Upper lobe of left lung (tissue), 6 donors: ENCODE measurements around the gene RIOK3. TPM values are rescaled to one million over a fixed set of nuclear protein-coding genes. Genes with fewer than 3 reads are reported as not detected.
A peak's percentile ranks its signal among the peaks of the same experiment; 100 is the strongest.
"Not testable (repeated sequence)": the region's sequence is repeated elsewhere in the genome, so short reads cannot be mapped to it uniquely, and the experiment has no call there.

Source experiments
- ATAC-seq, 2 donors: fragments of 200-7000 bp; cut with Tn5 transposase; one replicate each; pipeline ENCODE4 v1.9.1; 2022; ENCODE audit warnings: mild to moderate bottlenecking in 2 of 2, moderate library complexity in 2 of 2; ENCODE audit not compliant: low FRiP score in 2 of 2
- DNase-seq, 2 donors: peaks; one replicate each; pipeline ENCODE4 v3.0.0-alpha.2; 2019 to 2020
- H3K27ac ChIP-seq, 4 donors: fragments of 200-600 bp; sonication (generic); one replicate each; pipeline ENCODE4 v1.5.1; 2016 to 2019
- H3K27me3 ChIP-seq, 4 donors: fragments of 200-600 bp; sonication (generic); one replicate each; pipeline ENCODE4 v1.5.1; 2017 to 2019
- H3K36me3 ChIP-seq, 4 donors: fragments of 200-600 bp; sonication (generic); one replicate each; pipeline ENCODE4 v1.5.1; 2016 to 2019
- H3K4me1 ChIP-seq, 4 donors: fragments of 200-600 bp; sonication (generic); one replicate each; pipeline ENCODE4 v1.5.1; 2018 to 2019
- H3K4me3 ChIP-seq, 4 donors: fragments of 200-600 bp; sonication (generic); one replicate each; pipeline ENCODE4 v1.5.1; 2017 to 2019; ENCODE audit warnings: mild to moderate bottlenecking in 2 of 4, moderate library complexity in 1 of 4
- H3K9me3 ChIP-seq, 4 donors: fragments of 200-600 bp; sonication (generic); one replicate each; pipeline ENCODE4 v1.5.1; 2018 to 2019
- EP300 ChIP-seq, 4 donors: sonication (generic); formaldehyde crosslinking; IDR thresholded peaks; one replicate each; pipeline ENCODE4 v1.5.1; 2017; ENCODE audit warnings: antibody characterized with exemption in 4 of 4, control low read depth in 2 of 4
- POLR2A ChIP-seq, 4 donors: fragments of 450-650 bp; IDR thresholded peaks; one replicate each; pipeline ENCODE4 v1.5.1; 2016 to 2017; ENCODE audit warnings: antibody characterized with exemption in 4 of 4, mild to moderate bottlenecking in 2 of 4
- POLR2AphosphoS5 ChIP-seq, 2 donors: sonication (generic); formaldehyde crosslinking; IDR thresholded peaks; one replicate each; pipeline ENCODE4 v1.5.1; 2017; ENCODE audit warnings: antibody characterized with exemption in 2 of 2
- WGBS, 2 donors: methylation state at CpG; one replicate each; pipeline ENCODE4 v1.1.5; 2017 to 2018; 5-methylcytosine and 5-hydroxymethylcytosine counted together
- total RNA-seq, 6 donors: library from RNA; depleted of rRNA in 4 of 6; stranded (reverse); fragments of >200 nt in 4 of 6; gene quantifications; one replicate each; pipeline versions ENCODE4 v1.1.0 to v1.2.1, GENCODE V29; 2016 to 2021
- TF ChIP-seq, protein P1 (sequence below), 6 experiments: fragments of 450-650 bp in 4 of 6; fragments of 200-600 bp in 2 of 6; sonication (generic) in 2 of 6; IDR thresholded peaks; one replicate each; pipeline ENCODE4 v1.5.1; 2016 to 2019; ENCODE audit warnings: antibody characterized with exemption in 6 of 6
- donor health status: DM: no; HTN: no; CAD: no; lungs with moderate emphysema.
- donor health status: DM: no; HTN: yes; CAD: no; lungs with severe emphysema.

Gene RIOK3
- total RNA-seq, 6 donors from 2014 or later, result 54.7 to 91.1 (median 60.0) TPM

DNA sequence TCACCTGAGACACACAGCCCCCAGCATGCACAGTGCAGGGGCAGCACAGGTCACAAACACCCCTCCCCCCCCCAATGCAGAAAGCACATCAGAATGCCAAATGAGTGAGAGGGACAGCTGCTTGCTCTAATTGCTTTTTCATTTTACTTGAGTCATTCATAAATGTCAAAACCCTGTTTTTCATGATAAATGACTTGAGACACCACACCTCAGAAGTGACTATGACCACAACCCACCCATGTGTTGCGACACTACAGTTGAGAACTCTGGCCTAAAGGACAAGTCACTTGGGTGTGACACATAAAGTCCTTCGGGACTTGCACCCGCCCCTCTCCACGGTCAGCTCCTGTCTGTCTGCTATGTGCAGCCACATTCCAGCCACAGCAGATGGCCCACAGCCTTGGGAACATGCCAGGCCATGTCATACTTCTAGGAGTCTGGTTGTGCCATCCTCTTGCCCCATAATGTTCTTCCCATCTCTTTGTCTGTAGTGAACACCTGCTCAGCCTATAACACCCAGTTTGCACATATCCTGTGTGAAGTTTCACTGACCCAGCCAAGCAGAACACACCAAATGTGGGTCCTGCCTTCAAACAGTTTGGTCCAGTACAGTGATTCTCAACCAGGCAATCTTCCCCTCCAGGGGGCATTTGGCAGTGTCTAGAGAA is 30.2 kb upstream of the RIOK3 start:
- TF ChIP-seq POLR2A (IDR thresholded peaks at IDR 0.05) (peak in 1 of 4 donors; percentile 26), EP300 (IDR thresholded peaks at IDR 0.05) (peak in 1 of 4 donors; percentile 40), POLR2AphosphoS5 (IDR thresholded peaks at IDR 0.05) (peak; percentile 63 to 72)
- TF ChIP-seq, protein P1, sequence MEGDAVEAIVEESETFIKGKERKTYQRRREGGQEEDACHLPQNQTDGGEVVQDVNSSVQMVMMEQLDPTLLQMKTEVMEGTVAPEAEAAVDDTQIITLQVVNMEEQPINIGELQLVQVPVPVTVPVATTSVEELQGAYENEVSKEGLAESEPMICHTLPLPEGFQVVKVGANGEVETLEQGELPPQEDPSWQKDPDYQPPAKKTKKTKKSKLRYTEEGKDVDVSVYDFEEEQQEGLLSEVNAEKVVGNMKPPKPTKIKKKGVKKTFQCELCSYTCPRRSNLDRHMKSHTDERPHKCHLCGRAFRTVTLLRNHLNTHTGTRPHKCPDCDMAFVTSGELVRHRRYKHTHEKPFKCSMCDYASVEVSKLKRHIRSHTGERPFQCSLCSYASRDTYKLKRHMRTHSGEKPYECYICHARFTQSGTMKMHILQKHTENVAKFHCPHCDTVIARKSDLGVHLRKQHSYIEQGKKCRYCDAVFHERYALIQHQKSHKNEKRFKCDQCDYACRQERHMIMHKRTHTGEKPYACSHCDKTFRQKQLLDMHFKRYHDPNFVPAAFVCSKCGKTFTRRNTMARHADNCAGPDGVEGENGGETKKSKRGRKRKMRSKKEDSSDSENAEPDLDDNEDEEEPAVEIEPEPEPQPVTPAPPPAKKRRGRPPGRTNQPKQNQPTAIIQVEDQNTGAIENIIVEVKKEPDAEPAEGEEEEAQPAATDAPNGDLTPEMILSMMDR (IDR thresholded peaks at IDR 0.05), result no peak
- H3K4me1 ChIP-seq, result peaks cover 0 to 10% (median 4%) of the 10 kb centered on the region in 4 donors
- H3K36me3 ChIP-seq, result no peaks in the 10 kb centered on the region
- peak in 1 of 2 donors; percentile 91 for DNase-seq
- H3K9me3 ChIP-seq, result no peaks in the 10 kb centered on the region
- no peaks in the 10 kb centered on the region for H3K27me3 ChIP-seq
- H3K4me3 ChIP-seq, result no peak overlapping the region
- peak overlapping the region in 2 of 4 donors; percentile 36 to 57 for H3K27ac ChIP-seq
- WGBS, 2 donors, result 47 to 55% methylated on average over 3 to 4 of the region's 4 CpGs
- ATAC-seq, result peak; percentile 79 to 80

DNA sequence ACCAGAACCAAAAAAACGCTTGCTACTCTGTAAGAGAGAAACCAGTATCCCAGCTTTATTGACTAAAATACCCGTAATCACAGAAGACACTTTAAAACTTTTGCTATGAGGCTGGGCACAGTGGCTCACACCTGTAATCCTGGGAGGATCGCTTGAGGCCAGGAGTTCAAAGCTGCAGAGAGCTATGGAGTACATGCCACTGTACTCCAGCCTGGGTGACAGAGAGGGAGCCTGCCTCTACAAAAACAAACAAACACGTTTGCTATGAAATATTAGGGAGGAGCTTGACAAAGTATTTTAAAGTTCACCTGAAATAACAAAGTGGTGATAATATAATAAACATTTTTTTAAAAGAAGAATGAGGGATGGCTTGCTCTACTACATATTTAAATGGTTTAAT is 28.5 kb upstream of the RIOK3 start:
- ATAC-seq, result no peak
- no peak for DNase-seq
- no peak for TF ChIP-seq POLR2A (IDR thresholded peaks at IDR 0.05)
- TF ChIP-seq, protein P1 (IDR thresholded peaks at IDR 0.05), result no peak
- TF ChIP-seq EP300 (IDR thresholded peaks at IDR 0.05), result no peak
- no peak for TF ChIP-seq POLR2AphosphoS5 (IDR thresholded peaks at IDR 0.05)

GRCh38 chr18:23428821-23429220 is 24.3 kb upstream of the RIOK3 start:
- Histone ChIP-seq H3K4me3 (no peak overlapping the region), H3K27ac (no peak overlapping the region), H3K27me3 (no peaks in the 10 kb centered on the region), H3K9me3 (no peaks in the 10 kb centered on the region), H3K36me3 (no peaks in the 10 kb centered on the region), H3K4me1 (no peaks in the 10 kb centered on the region)
- ATAC-seq, result no peak
- no peak for DNase-seq
- 96 to 98% methylated on average over 3 of the region's 3 CpGs for WGBS, 2 donors
- TF ChIP-seq POLR2A (IDR thresholded peaks at IDR 0.05) (no peak), EP300 (IDR thresholded peaks at IDR 0.05) (no peak), POLR2AphosphoS5 (IDR thresholded peaks at IDR 0.05) (no peak)
- TF ChIP-seq, protein P1 (IDR thresholded peaks at IDR 0.05), result no peak

More for the DNA sequence above, 28.5 kb upstream of the RIOK3 start:
- H3K9me3 ChIP-seq, result no peaks in the 10 kb centered on the region
- H3K27ac ChIP-seq, result no peak overlapping the region
- no peaks in the 10 kb centered on the region for H3K27me3 ChIP-seq
- WGBS, 2 donors, result 84 to 85% methylated on average over 4 of the region's 4 CpGs
- H3K4me1 ChIP-seq, result peaks cover 0 to 10% (median 4%) of the 10 kb centered on the region in 4 donors
- H3K4me3 ChIP-seq, result no peak overlapping the region
- H3K36me3 ChIP-seq, result no peaks in the 10 kb centered on the region

- H3K27me3 ChIP-seq, H3K4me3 ChIP-seq, DNase-seq, H3K27ac ChIP-seq, ATAC-seq, H3K36me3 ChIP-seq, H3K4me1 ChIP-seq, H3K9me3 ChIP-seq: not testable (repeated sequence)
- 52 to 61% methylated on average over 3 of the region's 3 CpGs for WGBS, 2 donors
Measured at GRCh38 chr18:23429538-23429937, 23.5 kb upstream of the RIOK3 start.

DNA sequence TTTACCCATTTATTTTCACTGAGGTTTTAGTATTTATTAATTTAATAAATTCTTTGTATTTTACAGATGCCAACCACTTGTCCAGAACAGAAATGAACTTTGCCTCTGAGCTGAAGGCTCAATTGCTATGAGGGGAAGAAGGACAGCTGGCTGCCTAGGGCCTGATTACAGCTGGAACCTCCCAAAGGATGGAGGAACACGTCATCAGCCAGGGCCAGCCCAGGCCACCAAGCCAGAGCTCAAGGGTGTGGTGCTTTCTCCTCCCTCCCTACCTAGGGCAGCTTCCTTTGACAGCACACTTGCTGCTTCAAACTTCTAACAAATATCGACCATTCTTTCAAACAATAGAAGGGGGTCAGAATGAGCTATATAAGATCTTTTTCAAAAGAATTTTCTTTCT is 19.7 kb upstream of the RIOK3 start:
- WGBS, 2 donors, result 59 to 71% methylated on average over 2 of the region's 2 CpGs
- peaks cover 5 to 10% (median 9%) of the 10 kb centered on the region in 4 donors for H3K4me1 ChIP-seq
- TF ChIP-seq EP300 (IDR thresholded peaks at IDR 0.05), result no peak
- TF ChIP-seq, protein P1 (IDR thresholded peaks at IDR 0.05), result no peak
- TF ChIP-seq POLR2A (IDR thresholded peaks at IDR 0.05), result no peak
- TF ChIP-seq POLR2AphosphoS5 (IDR thresholded peaks at IDR 0.05), result no peak
- DNase-seq (no peak), ATAC-seq (peak in 1 of 2 donors; percentile 46)
- H3K27ac ChIP-seq, result no peak overlapping the region
- H3K36me3 ChIP-seq, result no peaks in the 10 kb centered on the region
- no peaks in the 10 kb centered on the region for H3K27me3 ChIP-seq
- H3K4me3 ChIP-seq, result no peak overlapping the region
- H3K9me3 ChIP-seq, result no peaks in the 10 kb centered on the region
